HepG2 (cell line): Measurements from ENCODE around the gene B3GALNT2. TPM values are rescaled to one million over a fixed set of nuclear protein-coding genes. Genes with fewer than 3 reads are reported as not detected.

Experiments used
- ARHGAP35 ChIP-seq: sonication (generic); formaldehyde crosslinking; IDR thresholded peaks from 2 replicates; pipeline ENCODE4 v1.9.0; 2022; ENCODE audit warnings: mild to moderate bottlenecking, inconsistent platforms, moderate library complexity, missing genetic modification reagents, borderline replicate concordance
- CREM ChIP-seq, 2 experiments: sonication (generic) in 1 of 2; formaldehyde crosslinking in 1 of 2; IDR thresholded peaks; 2 replicates each; pipeline versions ENCODE4 v1.4.0 to v1.6.1; 2016 to 2020; ENCODE audit warnings: antibody characterized with exemption in 1 of 2, mild to moderate bottlenecking in 1 of 2, missing genetic modification reagents in 1 of 2
- DMTF1 ChIP-seq: sonication (generic); formaldehyde crosslinking; IDR thresholded peaks from 2 replicates; pipeline ENCODE4 v1.4.0; 2020; ENCODE audit warnings: mild to moderate bottlenecking, missing genetic modification reagents
- DZIP1 ChIP-seq: sonication (generic); formaldehyde crosslinking; IDR thresholded peaks from 2 replicates; pipeline ENCODE4 v1.5.0; 2020; ENCODE audit warnings: mild to moderate bottlenecking, missing genetic modification reagents
- E2F1 ChIP-seq: sonication (generic); formaldehyde crosslinking; IDR thresholded peaks from 2 replicates; pipeline ENCODE4 v1.5.0; 2020; ENCODE audit warnings: missing genetic modification reagents
- FOXJ3 ChIP-seq: sonication (generic); formaldehyde crosslinking; IDR thresholded peaks from 2 replicates; pipeline ENCODE4 v1.4.0; 2020; ENCODE audit warnings: missing genetic modification reagents, mild to moderate bottlenecking, borderline replicate concordance
- KLF12 ChIP-seq: sonication (generic); formaldehyde crosslinking; IDR thresholded peaks from 2 replicates; pipeline ENCODE4 v1.4.0; 2020; ENCODE audit warnings: missing genetic modification reagents, borderline replicate concordance
- MEIS2 ChIP-seq: sonication (generic); formaldehyde crosslinking; IDR thresholded peaks from 2 replicates; pipeline ENCODE4 v1.9.0; 2021; ENCODE audit warnings: mild to moderate bottlenecking, missing genetic modification reagents
- NFATC3 ChIP-seq: sonication (generic); formaldehyde crosslinking; IDR thresholded peaks from 2 replicates; pipeline ENCODE4 v1.5.1; 2020; ENCODE audit warnings: mild to moderate bottlenecking, missing genetic modification reagents
- NPAS2 ChIP-seq: sonication (generic); formaldehyde crosslinking; IDR thresholded peaks from 2 replicates; pipeline ENCODE4 v1.8.0; 2022; ENCODE audit warnings: mild to moderate bottlenecking, missing genetic modification reagents, borderline replicate concordance
- NR2C2 ChIP-seq: sonication (generic); formaldehyde crosslinking; IDR thresholded peaks from 2 replicates; pipeline ENCODE4 v1.4.0; 2020; ENCODE audit warnings: missing genetic modification reagents, mild to moderate bottlenecking, moderate library complexity, borderline replicate concordance
- PHF8 ChIP-seq: sonication (generic); formaldehyde crosslinking; IDR thresholded peaks from 2 replicates; pipeline ENCODE4 v1.5.0; 2020; ENCODE audit warnings: missing genetic modification reagents
- POGK ChIP-seq: sonication (generic); formaldehyde crosslinking; conservative IDR thresholded peaks from 2 replicates; pipeline ENCODE4 v1.8.0; 2022; ENCODE audit warnings: mild to moderate bottlenecking, moderate library complexity, missing genetic modification reagents
- RCOR2 ChIP-seq: IDR thresholded peaks from 2 replicates; pipeline ENCODE4 v1.6.1; 2016; ENCODE audit warnings: missing biosample characterization, missing genetic modification reagents
- REPIN1 ChIP-seq: sonication (generic); formaldehyde crosslinking; IDR thresholded peaks from 2 replicates; pipeline ENCODE4 v1.8.0; 2022; ENCODE audit warnings: missing genetic modification reagents, low read depth, mild to moderate bottlenecking, borderline replicate concordance
- SIN3B ChIP-seq: fragments of 150-350 bp; IDR thresholded peaks from 2 replicates; pipeline ENCODE4 v1.6.1; 2014; ENCODE audit warnings: low read length
- TCF7 ChIP-seq: sonication (generic); IDR thresholded peaks from 2 replicates; pipeline ENCODE4 v1.6.1; 2016; ENCODE audit warnings: antibody characterized with exemption, low read depth
- THAP7 ChIP-seq: sonication (generic); formaldehyde crosslinking; IDR thresholded peaks from 2 replicates; pipeline ENCODE4 v1.8.1; 2023; ENCODE audit warnings: mild to moderate bottlenecking, missing genetic modification reagents
- ZNF589 ChIP-seq: sonication (generic); formaldehyde crosslinking; conservative IDR thresholded peaks from 2 replicates; pipeline ENCODE4 v1.8.0; 2022; ENCODE audit warnings: mild to moderate bottlenecking, moderate library complexity, missing genetic modification reagents
- ZNF598 ChIP-seq: sonication (generic); formaldehyde crosslinking; IDR thresholded peaks from 2 replicates; pipeline ENCODE4 v1.5.1; 2020; ENCODE audit warnings: mild to moderate bottlenecking, missing genetic modification reagents, borderline replicate concordance
- polyA plus RNA-seq, 8 experiments: library from polyadenylated mRNA; depleted of rRNA in 3 of 8; stranded (reverse) in 7 of 8; unstranded in 1 of 8; fragments of >200 nt; fragmentation: Illumina TruSeq in 4 of 8; extraction: Trizol in 4 of 8; gene quantifications; 2 replicates each; pipeline versions ENCODE4 v1.2.1 to v1.2.3, GENCODE V29; 2011 to 2016; ENCODE audit warnings: low read depth in 4 of 8, missing spikeins in 1 of 8, mixed read lengths in 1 of 8; ENCODE audit not compliant: insufficient read depth in 1 of 8
- total RNA-seq, 5 experiments: library from RNA; depleted of rRNA; stranded (reverse); fragments of >200 nt; fragmentation: Illumina TruSeq; extraction: Trizol; gene quantifications; 2 replicates each; pipeline ENCODE4 v1.2.3, GENCODE V29; 2016; ENCODE audit warnings: low read depth in 1 of 5

The B3GALNT2 gene
- total and polyA plus RNA-seq, 2 of the 13 experiments (the other 11 are each of a cell fraction or from before 2014, with no cell fraction given), result 16.5 to 28.9 TPM

- TF ChIP-seq KLF12 (CRISPR knock-in tag) (0 out of 2 replicates have a peak, but pooled peaks have one; percentile 14), ZNF598 (CRISPR knock-in tag) (no peak), NPAS2 (CRISPR knock-in tag) (no peak), SIN3B (no peak), NFATC3 (no peak), MEIS2 (CRISPR knock-in tag) (0 out of 2 replicates have a peak, but pooled peaks have one; percentile 21), ARHGAP35 (no peak), E2F1 (peak; percentile 3; the same call in 1 of the 2 replicates), NR2C2 (CRISPR knock-in tag) (no peak), ZNF589 (CRISPR knock-in tag) (no peak), RCOR2 (CRISPR knock-in tag) (no peak), THAP7 (CRISPR knock-in tag) (no peak), REPIN1 (no peak), POGK (CRISPR knock-in tag) (no peak), TCF7 (no peak), PHF8 (peak; percentile 58), CREM (IDR thresholded peaks at IDR 0.05) (no peak), CREM (CRISPR knock-in tag; IDR thresholded peaks at IDR 0.05) (no peak), FOXJ3 (CRISPR knock-in tag) (no peak), DZIP1 (CRISPR knock-in tag) (no peak), DMTF1 (0 out of 2 replicates have a peak, but pooled peaks have one; percentile 39)
These were observed 690 bp downstream of the B3GALNT2 start (continued) for GRCh38 chr1:235503403-235504121.
